Iris pigment epithelial cell (primary cell): Measurements from ENCODE around the gene GNG12.
A peak's percentile ranks its signal among the peaks of the same experiment; 100 is the strongest.

Experiments
- DNase-seq: peaks from one replicate; pipeline ENCODE4 v3.0.0-alpha.2; 2011; ENCODE audit warnings: low read depth

The GNG12 gene

DNA sequence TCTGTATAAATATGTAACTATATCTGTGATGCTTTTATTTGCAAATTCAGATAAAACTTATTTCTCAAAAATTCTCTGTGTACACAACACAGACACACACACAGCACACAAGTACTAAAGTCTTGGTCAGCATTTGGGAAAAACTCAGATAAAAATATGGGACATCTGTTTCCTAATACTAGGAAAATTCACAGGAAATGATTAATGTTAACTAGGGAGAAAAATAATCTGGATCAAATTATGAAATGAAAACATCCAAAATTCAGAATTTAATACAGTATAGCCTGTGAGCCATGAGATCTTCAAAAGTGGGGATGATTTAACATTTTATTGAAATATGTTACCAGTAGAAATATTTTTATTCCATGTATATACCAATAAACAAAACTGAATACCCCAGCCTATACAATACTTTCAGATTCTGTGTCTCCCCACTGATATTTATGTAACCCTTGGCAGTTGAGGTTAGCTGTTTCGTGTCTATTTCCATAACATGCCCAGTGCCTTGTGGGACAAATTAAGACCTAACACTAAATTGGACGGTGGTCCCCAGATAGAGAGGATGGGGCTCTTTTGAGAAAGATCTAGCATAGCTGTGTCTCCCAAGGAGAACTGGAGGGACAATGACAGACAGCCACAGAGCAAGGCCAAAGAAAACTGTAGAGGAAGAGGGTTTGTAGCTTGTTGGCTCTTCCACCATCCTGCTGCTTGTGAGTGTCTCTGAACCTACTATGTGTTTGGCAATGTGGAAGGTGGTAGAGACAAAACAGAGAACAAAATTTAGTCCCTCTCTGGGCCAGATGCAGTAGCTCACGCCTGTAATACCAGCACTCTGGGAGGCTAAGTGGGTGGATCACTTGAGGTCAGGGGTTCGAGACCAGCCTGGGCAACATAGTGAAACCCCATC, 47.2 kb downstream of the GNG12 start:
- DNase-seq, result no peak

DNA sequence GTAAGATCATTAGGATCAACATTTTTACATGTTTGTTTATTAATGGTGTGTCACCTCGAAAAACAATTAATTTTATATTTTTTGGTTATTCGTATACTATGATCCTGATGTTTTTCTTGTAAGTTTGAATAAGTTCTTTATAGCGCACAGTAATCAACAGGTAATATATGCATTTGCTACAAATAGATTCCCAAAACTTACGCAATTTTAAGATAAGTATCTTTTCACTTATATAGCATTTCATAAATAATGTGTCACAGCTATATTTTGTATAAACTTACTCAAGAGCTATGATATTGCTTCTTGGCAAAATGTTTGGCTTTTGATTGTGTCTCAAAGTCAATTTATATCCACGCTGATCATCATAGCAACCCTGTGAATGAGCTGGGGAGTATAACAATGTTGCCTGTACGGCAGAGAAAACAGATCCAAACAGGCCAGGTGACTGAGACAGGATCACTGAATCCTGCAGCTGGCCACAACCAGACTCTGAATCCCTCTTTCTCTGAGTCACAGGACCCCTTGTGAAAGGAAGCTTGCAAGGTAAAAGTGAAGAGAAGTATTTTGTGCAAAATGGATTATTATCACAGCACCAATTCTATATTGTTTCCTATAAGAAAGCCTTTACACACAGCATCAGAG, 48.6 kb downstream of the GNG12 start:
- DNase-seq, result peak; percentile 42

DNA sequence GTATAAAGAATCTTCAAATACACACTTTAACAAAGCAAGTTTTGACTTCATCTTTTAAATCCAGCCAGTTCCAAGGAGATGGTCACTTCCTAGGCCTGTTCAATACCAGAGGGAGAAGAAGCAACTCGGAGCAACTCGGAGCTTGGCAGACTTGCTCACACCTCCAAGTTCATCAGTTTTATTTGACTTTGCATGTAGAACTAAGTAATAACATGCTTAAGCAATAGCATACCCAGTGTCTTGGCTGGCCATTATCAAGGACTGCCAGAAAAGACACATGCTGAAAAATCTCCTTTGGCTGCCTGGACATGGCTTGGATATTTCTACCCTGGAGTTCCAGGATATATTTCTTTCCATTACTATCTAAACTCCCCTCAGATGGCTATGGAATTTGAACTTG, 52.6 kb downstream of the GNG12 start:
- no peak for DNase-seq

DNA sequence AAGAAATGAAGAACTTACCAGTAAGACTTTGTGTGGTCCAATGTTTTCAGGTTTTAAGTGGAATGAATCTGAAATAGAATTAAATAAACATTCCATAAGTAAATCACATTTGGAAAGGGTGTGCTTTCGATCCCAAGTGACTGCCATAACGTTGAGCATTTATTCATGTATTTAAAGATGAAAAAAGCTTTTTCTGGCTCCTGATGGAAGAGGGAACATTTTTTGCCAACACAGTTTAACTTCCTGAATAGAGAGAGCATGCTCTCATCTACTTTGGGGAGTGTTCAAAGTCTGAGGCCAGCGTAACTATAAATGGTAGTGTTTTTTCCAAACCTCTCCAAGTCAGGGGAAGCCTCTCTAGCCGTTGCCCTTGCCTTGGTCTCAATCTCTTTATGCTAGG, 55.8 kb downstream of the GNG12 start:
- DNase-seq, result no peak

DNA sequence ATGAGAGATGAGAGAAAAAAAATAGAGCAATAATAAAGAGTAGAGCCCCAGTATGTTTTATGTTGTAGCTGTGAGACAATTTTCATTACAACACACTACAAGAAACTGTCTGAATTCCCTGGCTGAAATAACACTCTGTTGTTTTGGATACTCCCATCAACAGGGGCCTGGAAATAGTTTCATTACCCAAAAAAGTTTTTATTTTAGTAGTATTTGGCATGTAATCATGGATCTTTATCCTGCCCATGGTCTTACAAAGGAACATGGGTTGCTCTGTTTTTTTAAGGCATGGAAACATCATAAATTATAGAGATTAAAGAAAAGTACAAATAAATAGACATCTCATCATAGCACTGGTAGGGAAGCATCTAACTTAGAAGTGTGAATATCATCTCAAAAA, 56.3 kb downstream of the GNG12 start:
- DNase-seq, result no peak

DNA sequence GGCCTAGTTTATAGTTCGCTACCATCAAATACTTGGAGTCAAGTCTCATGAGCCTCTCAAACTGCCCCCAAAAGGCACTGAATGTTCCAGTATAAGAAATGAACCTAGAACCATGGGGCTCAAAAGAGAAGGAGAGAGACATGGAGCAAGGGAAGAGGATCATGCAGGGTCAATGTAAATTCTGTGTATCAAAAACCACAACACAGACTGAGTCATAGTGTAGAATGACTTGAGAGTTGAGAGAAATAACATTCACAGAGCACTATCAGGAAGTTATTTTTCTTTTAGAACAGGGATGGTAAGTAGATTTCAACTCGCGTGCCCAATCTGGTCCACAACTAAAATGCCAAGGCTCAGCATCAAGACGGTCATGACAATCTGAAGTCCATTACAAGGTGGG, 59.8 kb downstream of the GNG12 start:
- peak; percentile 72 for DNase-seq

DNA sequence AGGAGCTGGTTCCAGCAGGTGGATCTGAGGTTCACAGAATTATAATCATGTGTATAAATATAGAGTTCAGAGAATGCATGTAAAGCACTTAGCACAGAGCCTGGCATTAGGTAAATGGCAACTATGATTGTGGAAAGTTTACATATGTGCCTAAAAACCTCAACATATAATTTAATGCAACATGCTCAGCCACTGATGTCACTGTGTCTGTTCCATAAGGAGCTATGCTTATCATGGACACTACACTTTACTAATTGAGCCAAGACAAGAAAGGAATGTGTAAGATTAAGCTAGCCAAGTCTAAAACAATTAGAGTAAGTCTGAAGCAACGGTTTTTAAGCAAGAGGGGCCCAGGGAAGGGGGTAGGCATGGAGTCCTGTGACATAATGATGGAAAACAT, 61.5 kb downstream of the GNG12 start:
- DNase-seq, result no peak

DNA sequence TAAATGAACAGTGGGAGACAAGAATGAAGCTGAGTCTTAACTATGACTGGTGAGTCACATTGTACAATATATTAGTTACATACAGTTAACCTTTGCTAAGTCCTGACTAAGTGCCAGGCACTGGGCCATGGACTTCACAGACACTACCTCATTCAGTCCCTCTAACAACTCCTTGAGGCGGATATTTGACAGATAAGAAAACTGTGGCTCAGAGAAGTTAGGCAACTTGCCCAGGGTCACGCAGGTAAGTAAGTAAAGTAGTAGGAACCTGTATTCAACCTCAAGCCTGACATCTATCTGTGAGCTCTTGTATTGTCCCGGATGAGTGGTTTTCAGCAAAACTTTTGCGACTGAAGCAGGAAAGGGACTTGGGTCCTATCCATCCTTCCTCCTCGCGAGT, 62.1 kb downstream of the GNG12 start:
- DNase-seq, result peak; percentile 90

DNA sequence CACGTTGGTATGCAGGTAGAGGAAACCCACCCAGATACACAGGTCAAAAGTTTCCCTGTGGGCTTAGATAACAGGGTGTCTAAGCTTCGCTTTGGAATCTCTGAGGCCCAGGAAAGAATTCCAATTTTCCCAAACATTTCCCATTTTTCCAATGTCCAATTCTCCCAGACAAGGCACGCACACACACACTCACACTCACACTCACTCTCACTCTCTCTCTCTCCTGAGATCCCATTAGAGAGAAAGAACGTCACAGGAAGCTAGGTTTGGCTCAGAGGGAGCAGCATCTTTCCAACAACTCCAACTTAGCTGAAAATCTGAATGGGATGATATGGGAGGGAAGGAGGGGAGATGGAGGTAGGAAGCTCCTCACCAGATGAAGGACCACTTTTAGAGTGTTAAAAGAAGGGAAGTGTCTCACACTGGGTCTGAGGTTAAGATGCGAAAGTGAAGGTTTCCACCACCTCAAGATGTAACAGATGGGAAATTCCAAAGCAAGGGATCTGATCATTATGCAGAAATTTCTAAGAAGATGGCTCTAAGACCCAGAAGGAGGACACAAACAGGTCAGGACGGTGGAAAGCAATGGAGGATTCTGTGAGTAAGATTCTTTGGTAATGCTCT, 63.5 kb downstream of the GNG12 start:
- no peak for DNase-seq

DNA sequence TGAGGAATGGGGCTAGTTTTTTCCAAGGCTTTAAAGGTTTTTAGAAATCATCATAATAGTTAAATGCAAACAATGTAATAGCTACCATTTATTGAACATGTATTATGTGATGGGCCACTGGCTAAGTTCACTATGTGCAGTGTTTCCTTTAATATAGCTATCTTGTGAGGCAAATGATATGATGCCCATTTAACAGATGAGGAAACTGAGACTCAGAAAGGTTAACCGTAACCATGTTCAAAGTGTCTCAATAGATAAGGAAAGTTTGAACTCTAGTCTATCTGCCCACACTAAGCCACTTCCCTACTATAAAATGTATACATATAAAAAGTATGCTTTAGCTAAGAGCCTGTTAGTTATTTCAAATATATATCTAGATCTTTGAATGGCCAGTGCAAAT, 64.8 kb downstream of the GNG12 start:
- DNase-seq, result no peak

DNA sequence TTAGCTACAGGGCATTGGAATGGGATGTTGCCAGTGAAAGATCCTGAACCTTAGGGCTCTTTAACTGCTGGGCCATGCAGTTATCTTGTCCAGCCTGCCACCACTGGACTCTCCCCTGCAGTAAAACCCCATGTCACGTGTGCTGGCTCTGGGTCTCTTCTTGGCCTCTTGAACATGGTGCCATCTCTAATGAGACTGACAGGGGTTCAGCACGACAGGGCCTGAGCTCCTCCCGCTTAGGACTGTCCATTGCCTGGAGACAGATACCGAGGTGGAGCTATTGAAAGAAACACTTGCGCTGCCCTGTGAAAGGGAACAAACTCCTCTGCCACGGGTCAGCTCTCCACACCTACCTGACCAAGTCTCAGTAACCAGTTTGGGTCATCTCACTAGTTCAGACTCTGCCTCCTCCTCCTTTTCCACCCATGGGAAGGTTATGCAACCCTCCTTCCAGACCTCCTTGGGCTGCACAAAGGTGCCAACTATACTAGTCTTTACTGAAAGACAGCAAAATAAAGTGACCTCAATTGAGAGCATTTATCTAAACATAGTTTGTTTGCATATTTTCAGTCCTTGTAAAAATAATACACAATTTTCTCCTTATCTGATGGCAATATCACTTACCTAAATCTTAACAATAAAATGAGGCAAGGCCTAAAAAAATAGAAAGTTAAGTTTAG, 66.0 kb downstream of the GNG12 start:
- DNase-seq, result no peak

DNA sequence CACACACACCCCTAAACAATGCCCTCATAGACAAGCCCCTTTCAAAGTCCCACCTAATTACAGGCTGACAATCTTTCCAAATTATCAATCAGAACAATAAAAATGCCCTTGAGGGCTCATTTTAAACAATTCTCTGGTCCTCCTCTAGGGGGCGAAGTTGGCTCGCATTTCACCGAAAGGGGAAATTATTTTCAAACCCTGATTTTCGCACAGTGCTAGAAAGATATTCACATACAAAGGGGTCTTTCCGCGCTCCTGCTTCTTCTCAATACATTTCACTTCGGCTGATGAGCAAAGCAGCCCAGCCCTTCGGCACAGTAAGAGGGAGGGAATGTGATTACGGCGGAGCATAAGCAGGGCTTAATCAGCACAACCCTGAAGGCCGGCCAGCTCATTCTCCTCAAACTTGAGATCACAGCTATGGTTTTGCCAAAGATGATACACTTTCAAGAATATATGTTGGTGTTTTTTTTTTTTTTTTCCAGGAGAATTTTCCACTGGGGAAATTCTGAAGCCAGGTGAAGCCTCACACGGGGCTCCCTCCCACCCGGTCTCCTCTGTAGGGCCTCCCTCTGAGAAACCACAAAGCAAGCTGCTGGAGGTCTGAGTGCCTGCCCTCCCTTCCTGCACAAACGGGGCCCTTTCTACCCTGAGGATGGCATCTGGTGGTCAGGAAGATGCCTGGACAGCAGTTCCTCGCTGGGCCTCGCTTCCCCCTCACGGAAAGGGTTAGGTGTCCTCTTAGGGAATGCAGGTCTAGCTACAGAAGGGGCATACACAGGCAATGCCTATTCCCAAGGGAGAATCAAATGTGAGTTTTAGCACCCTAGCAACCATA, 66.9 kb downstream of the GNG12 start:
- DNase-seq, result peak; percentile 95

DNA sequence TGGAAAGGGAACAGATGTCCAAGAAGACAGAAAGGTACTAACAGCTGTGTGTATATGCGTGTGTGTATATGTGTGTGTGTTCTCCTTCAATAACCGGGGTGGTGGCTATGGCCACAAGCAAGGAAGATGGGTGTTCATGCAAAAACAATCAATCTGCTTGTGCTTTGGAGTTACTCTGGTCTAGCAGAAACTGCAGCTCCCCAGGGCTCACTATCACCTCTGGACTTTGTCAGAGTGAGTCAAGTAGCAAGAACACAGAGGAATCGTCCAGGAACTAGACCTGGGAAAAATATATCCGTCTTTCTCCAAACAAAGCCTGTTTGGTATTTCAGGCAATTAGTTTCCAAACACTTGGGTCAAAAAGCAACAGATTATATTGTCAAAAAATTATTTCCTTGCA, 68.6 kb downstream of the GNG12 start:
- no peak for DNase-seq

DNA sequence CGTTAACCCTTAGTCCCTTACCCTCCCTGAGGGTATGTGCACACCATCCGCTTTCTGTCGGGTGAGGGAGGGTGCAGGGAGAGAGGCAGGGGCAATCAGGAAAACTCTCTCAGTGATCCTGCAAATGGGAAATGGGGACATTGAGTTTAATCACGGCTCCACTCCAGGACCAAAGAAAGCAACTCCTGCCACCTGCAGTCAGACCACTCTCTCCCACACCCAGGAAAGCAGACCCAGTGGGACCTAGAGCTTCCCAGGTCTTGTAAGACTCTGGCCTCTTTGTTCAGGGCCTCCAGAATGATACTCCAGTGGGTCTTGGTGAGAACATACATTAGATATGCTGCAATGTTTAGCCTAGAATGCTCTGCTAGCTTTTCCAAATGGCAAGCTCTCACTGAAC, 71.5 kb downstream of the GNG12 start:
- DNase-seq, result no peak

DNA sequence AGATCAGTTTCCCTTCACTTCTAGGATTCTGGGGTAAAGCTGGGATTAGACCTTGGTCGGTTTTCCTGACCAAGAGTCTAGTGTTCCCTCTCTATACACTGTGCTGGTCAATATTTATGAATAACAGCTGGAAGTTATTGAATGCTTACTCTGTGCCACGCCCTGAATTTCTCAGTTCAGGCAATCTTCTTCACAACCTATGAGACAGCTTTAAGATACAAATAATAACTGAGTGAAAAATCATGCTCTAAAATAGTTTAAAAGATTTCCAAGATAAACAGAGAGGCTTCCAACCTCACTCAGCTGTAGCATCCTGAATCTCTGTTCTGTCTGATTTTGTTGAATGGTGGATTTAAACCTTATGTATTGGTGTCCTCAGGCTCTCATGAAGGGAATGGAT, 72.2 kb downstream of the GNG12 start:
- no peak for DNase-seq

DNA sequence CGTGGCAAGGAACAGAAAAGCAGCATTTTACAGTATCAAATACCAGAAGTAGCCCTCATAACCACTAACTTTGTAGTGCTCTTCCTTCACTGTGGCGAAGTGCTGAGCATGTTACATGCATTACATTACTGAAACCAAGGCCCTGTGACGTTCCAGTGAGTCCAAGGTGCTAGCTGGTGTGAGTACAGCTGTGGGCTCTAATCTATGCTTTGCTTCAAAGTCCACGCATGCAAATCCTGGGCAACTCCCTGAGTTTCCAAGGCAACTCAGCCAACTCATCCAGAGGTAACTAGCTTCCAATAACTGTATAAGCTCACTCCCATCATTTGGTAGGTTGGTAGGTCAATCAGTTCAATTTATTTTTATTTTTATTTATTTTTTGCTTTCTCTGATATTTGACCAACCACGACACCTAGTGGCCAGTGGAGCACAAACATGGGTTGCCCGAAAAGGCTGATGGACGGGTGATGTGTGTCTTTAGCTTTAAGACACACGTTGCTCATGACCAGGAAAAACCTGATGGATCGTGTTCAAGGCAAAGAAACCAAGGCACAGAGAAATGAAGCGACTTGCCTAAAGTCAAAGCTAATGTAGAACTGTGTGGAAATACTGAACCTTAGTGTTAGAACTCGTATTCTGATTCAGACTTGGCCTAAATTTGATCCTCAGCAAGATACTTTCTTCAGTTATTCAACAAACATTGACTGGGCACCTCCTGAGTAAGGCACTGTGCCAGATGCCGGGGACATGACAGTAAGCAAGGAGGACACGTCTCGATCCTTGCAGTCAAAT, 73.0 kb downstream of the GNG12 start:
- DNase-seq, result peak; percentile 82

DNA sequence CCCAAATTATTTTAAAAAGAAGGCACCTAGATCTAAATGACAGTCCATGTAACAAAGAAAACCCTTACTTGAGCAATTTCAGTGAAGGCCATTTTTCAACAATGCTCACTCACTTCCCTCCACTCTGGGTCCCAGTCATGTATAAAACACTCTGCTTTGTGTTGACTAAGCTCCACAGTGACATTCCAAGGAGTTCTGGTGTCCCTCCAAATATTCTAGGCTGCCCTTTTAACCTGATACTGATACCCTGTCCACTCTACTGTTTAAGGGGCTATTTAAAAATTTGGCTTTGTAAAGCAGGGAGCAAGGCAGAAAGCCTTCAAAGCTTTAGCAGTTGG, 73.6 kb downstream of the GNG12 start:
- DNase-seq, result no peak

DNA sequence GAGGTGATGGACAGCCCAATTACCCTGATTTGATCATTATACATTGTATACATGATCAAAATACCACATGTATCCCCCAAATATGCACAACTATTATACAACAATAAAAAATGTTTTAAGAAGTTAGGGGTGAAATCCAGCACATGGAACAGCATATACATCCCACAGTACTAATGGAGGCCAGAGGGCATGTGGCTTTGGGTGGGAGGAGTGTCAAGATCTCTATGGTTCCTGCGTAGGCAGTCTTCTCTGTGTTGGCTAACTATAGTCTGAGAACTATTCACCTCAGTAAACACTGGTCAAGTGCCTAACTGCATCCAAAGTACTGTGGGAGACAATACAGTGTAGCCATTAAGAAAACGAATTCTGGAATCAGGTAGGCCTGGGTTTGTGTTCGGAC, 74.2 kb downstream of the GNG12 start:
- no peak for DNase-seq

DNA sequence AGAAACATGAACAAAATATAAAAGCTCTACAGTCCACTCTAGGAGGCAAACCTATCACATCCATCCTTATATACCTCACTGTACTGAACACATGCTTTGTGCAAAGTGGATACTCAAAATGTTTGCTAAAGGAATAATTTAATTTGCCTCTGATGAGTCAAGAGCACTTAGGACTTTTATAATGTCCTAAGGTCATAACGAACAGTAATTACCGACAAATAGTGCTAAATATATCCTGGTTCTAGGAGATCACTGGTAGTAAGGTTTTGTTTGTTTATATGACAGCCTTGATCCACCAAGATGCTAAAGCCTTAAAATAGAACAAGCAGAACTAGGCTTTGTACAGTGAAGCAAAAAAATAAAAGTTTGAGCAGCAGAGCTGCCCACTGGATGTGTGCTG, 77.6 kb downstream of the GNG12 start:
- no peak for DNase-seq

DNA sequence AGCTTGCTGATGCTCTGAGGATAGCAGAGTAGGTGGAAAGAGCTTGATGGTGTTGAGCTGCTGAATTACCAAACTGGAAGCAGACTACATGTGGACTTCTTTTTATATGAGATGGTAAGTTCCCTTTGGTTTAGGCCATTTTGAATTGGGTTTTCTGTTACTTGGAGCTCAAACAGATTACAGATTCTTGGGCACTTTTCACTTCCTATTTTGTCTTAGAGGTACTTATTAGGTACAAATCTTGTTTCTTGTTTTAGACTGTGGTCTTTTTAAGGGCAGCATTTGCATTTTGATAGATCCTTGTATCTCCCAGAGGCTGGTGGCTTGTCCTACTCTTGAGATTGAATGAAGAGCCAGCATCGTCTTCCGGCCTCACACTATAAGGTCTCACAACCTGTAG, 78.1 kb downstream of the GNG12 start:
- no peak for DNase-seq

DNA sequence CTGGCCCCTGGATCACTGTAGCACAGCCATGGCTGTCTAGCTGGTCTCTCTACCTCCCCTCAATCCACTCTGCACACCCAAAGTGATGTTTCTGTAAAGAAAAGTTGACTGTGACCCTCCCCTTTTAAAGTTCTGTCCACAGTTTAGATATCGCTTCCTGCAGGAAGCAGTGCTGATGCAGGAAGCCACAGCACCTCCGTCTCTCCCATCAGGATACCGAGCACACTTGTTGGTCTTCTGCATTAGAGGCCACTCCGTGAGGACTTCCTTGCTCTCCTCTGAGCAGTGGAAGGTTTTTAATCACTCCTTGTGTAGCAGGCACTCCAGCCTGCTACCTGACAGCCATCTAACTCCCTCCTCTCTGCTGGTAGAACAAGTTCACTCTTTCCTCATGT, 78.7 kb downstream of the GNG12 start:
- no peak for DNase-seq
